H1 (cell line): ENCODE measurements around the gene ZNF92. TPM values are rescaled to one million over a fixed set of nuclear protein-coding genes. Genes with fewer than 3 reads are reported as not detected.

Experiments used
- SAP30 ChIP-seq: fragments of 300-600 bp; sonication (generic); IDR thresholded peaks from 2 replicates; pipeline ENCODE4 v1.7.1; 2012; ENCODE audit warnings: low read length, moderate library complexity, mild to moderate bottlenecking, inconsistent platforms; ENCODE audit not compliant: insufficient read depth, insufficient replicate concordance
- polyA plus RNA-seq, 7 experiments: library from polyadenylated mRNA; depleted of rRNA in 3 of 7; stranded (reverse) in 5 of 7; unstranded in 2 of 7; fragments of >200 nt in 5 of 7; fragments of 200-250 nt in 2 of 7; gene quantifications; 1 replicate in 5 of 7; 2 replicates in 1 of 7; 4 replicates in 1 of 7; pipeline versions ENCODE4 v1.2.1 to v1.2.3, GENCODE V29; 2011 to 2013; ENCODE audit warnings: missing spikeins in 2 of 7, mixed read lengths in 2 of 7
- total RNA-seq: library from RNA; stranded (reverse); fragmentation: NEBNext Ultra II Directional; extraction: Animal tissue kit (Norgen Biotek cat#: 25700); gene quantifications from 2 replicates; pipeline ENCODE4 v1.2.1, GENCODE V29; 2021

ZNF92 gene
- total and polyA plus RNA-seq, 2 of the 8 experiments (the other 6 are each of a cell fraction or from before 2014, with no cell fraction given), result 2.8 to 39.8 TPM

DNA sequence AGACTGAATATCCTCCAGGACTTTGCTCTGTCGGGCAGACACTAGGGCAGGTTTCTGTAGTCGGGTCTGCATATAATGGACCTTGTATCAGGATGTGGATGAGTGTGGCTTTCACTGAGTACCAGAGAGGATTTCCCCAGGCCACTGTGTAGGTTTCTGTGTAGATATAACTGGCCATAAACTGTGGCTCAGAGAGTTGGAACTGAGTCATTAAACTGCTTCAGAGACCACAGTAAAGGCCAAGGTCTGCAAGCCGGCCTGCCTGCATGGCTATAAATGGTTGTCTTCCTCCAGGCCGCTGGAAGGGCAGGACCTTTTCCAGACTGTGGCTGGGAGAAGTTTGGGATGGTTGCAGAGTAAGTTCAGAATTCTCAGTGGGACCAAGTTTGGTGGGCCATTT, 16.9 kb downstream of the ZNF92 start (continued):
- no peak for TF ChIP-seq SAP30
